ENCODE data around the gene FRMD8. TPM values are rescaled to one million over a fixed set of nuclear protein-coding genes. Genes with fewer than 3 reads are reported as not detected.
"Not testable (repeated sequence)": the region's sequence is repeated elsewhere in the genome, so short reads cannot be mapped to it uniquely, and the experiment has no call there.

The FRMD8 gene
- polyA plus RNA-seq, 3 donors, result 16.5 to 30.6 (median 17.3) TPM

DNA sequence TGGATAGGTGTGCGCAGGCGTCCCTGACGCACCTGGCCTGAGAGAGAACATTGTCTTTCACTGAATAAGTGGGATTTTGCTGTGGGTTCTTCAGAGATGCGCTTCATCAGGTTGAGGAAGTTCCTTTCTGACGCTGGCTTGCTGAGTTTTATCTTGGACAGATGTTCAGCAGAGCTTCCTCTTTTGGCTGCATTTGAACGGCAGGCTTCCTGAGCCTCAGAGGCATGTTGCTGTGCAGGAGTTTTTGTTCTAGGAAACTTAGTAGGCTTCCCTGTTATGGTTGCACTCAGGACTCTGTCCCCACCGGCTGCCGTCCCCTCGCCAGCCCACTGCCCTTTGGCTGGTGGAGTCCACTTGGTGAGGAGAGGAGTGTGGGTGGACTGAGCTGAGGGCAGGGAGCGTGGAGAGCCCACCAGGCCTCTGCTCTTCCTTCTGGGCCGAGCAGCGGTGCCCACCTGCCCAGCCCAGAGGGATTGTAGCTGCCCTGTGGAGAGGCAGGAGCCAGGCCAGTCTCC lies 17.2 kb downstream of the FRMD8 start:
- no peak overlapping the region for H3K27ac ChIP-seq (ENCODE audit: low read depth, low read length)
- 49 to 81% (median 56%) methylated on average over 12 of the region's 12 CpGs for WGBS, 3 donors

DNA sequence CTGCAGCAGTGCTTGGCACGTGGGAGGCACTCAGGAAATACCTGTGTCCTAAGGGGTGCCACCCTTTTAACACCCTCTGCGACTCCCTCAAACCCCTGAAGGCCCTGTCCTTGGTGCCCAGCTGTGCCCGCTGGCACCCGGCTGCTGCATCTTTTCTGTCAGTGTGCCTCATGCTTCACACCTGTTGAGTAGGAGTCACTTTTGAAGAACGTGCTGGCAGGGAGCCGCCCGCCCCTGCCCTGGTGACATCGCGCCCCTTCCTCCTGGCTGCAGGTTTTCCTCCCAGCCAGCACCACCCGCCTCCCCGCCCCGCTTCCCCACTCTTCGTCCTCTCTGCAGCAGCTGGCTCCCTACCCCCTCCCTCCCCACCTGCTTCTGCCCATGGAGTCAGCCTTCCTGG lies 17.8 kb downstream of the FRMD8 start:
- H3K27ac ChIP-seq (ENCODE audit: low read depth, low read length), result no peak overlapping the region
- WGBS, 3 donors, result 53 to 82% (median 56%) methylated on average over 13 of the region's 13 CpGs

DNA sequence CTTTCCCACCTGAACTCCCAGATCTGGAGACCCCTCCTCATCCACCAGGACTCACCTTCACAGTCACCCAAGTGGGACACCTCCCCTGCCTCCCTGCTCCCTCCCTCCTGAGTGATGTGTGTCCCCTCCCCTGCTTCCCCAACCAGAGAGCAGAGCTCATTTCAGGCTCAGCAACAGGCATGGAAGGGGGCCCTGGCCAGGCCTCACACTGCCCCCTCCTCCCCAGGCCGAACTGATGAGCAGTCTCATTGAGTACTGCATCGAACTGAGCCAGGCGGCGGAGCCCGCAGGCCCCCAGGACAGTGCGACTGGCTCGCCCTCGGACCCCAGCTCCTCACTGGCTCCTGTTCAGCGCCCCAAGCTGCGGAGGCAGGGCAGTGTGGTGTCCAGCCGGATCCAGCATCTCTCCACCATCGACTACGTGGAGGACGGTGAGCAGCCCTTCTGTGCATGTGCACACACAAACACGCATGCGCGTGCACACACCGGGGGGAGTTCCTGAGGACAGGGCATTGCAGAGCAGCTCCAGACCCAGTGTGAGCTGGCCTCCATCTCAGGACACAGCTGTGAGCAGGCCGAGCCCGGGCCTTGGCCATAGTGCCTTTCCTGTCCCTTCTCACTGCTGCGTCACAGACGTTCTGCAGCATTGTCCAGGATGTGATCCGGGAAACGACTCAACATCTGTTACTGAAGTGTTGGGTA lies 18.4 kb downstream of the FRMD8 start:
- H3K27ac ChIP-seq (ENCODE audit: low read depth, low read length), result no peak overlapping the region
- 80 to 95% (median 84%) methylated on average over 24 of the region's 24 CpGs for WGBS, 3 donors

DNA sequence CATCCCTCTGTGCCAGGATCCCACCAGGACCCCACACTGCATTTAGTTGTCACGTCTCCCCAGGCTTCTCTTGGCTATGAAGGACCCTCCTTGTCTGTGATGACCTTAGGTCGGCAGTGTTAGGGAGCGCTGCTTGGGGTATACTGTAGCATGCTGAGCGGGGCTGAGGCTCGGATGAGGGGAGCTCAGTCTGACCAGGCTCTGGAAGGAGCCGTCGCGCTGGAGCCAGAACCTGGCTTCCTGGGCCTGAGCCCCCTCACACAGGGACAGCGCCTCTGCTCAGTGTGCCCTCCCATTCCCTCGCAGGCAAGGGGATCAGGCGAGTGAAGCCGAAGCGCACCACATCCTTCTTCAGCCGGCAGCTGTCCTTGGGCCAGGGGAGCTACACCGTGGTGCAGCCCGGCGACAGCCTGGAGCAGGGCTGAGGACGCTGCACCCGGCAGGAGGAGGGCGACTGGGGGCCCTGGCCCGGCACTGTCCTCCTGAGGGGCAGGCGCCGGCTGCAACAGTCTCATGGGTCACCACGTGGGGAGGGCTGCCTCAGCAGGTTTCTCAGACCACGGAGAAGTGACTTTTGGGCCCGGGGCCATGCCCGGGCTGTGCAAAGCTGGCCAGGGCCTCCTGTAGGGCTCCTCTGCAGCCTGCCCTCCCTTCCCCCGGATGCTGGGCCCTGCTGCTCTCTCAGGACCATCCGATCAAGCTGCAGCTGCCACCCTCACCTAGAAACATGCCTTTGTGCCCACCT lies 24.7 kb downstream of the FRMD8 start:
- H3K27ac ChIP-seq (ENCODE audit: low read depth, low read length), result no peak overlapping the region
- WGBS, 3 donors, result 86 to 92% (median 88%) methylated on average over 28 to 29 of the region's 29 CpGs

DNA sequence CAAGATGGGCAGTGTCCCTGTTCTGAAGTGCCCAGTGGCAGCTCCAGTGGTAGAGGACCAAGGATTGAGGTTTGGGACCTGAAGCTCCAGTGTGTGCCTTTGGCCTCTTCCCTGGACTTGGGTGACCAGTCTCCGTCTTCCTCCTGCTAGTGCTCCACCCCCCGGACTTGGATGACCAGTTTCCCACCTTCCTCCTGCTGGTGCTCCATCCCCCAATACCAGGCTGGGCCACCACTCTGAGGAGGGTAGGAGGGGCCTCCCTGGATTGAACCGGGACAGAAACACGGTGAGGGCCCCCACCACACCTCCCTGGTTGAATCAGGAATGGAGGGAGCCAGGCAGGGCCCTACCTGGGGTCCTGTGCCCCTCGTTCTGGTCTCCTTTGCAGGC lies 25.2 kb downstream of the FRMD8 start:
- WGBS, 3 donors, result 82 to 83% (median 83%) methylated on average over 5 of the region's 5 CpGs
- no peak overlapping the region for H3K27ac ChIP-seq (ENCODE audit: low read depth, low read length)

DNA sequence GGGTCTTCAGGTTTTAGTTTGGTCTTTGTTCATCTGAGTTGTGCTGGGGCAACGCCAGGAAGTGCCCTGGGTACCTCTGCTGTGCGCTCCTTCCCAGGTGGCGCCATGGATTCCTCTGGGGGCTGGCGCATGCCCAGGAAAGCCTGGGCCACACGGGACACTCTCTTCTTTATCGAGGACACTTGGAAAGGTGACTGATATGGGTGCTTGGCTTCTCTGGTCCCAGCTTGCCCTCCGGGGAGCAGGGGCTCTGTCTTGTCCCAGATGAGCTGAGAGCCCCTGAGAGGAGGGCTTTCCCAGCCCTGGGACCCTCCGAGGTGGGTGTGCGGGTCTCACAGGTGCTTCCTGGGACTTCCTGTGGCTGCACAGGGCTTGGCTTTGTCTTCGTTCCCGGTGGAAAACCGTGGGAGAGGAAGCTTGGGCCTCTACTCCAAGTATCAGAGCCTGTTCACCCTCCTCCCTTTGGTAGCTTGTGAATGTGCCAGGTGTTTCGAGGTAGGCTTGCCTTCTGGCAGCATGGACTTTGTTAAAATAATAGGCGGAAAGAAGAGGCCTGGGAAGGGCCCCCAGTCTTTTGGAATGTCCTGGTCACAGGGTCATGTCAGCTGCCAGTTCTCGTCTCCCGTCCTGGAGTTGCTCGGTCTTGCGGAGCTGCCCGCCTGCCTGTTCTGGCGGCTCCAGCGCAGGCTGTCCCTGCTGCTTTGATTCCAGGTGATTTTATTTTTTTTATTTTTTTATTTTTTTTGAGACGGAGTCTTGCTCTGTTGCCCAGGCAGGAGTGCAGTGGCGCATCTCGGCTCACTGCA lies 26.0 kb downstream of the FRMD8 start:
- no peak overlapping the region for H3K27ac ChIP-seq (ENCODE audit: low read depth, low read length)
- WGBS, 3 donors, result 66 to 74% (median 72%) methylated on average over 24 of the region's 24 CpGs

DNA sequence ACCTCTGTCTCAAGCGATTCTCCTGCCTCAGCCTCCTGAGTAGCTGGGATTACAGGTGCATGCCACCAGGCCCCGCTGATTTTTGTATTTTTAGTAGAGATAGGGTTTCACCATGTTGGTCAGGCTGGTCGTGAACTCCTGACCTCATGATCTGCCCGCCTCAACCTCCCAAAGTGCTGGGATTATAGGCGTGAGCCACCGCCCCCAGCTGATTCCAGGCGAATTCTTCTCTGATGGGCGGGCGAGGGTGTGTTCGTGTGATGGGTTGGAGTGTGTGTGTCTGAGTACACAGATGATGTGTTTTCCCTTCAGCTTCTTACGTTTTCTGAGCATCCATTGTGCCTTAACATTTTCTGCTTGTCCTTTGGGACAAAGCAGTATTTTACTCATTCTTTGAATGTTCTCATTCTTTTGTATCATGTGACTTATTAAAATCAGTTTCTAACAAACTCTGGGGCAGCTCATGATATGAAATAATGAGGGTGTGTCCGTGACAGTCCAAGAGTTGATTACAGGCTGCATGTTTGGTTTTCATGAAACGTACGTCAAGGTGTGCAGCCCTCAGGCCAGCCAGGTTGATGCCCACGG lies 26.7 kb downstream of the FRMD8 start:
- H3K27ac ChIP-seq (ENCODE audit: low read depth, low read length), result not testable (repeated sequence)
- 82 to 91% (median 84%) methylated on average over 15 of the region's 15 CpGs for WGBS, 3 donors

DNA sequence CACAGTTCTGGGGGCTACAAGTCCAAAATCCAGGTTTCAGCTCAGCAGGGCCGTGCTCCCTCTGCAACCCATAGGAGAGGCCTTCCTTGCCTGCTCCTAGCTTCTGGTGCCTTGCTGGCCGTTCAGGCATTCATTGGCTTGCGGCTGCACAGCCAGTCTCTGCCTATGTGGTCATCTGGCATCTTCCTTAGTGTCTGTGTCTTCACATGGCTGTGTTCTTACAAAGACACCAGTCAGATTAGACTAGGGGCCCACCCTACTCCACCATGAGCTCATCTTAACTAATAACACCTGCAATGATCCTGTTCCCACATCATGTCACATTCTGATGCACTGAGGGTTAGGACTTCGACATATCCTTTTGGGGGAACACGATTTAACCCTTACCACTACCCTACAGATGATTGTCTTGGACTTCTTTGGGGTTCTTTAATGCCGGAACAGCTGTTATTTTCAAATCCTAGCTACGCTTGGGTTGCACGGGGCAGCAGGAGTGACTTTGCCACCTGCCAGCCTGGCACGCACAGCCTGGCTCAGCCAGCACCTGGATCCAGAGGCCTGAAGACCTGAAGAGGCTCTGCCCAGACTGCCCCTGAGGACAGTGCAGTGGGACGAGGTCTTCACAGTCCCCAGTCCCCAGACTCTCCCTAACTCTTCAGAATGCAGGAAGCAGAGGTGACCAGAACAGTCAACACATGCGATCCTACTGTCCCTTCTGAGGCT lies 28.5 kb downstream of the FRMD8 start:
- WGBS, 3 donors, result 79 to 82% (median 80%) methylated on average over 11 of the region's 11 CpGs
- no peak overlapping the region for H3K27ac ChIP-seq (ENCODE audit: low read depth, low read length)

DNA sequence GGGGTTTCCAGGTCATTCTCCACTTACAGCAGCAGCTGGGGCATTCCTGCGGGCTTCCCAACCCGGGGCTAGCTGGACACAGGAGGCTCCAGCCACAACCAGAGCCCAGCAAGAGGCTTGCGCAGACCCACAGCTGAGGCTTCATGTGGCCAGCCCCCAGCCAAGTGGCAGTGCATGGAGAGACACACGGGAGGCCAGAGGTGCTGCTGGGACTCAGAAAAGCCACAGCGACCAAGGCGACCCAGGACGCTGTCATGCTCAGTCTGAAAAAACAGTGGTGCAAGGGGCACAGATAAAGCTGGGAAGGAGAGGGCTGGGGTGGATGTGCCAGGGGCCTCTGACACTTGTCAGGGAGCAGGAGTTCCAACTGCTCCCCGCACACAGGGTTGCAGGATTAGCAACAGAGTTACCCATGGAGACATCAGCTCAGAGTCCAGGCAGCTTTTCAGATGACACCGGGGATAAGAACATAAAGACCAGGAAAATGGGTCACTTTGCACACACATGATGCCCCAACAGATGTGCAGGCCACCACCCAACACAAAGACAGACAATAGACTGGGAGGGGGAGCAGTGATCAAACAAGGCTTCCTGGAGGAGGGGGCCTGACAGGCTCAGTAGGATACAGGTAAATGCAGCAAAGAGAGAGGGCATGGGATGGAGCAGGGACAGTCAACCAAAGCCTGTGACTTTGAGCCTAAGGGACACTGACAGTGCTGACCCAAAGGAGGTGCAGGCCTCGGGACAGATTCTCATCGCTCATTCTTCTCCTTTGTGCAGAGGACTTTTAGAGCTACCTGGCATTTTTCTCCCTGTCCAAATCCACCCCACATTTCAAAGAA lies 29.3 kb downstream of the FRMD8 start:
- WGBS, 3 donors, result 63 to 71% (median 71%) methylated on average over 11 of the region's 11 CpGs
- no peak overlapping the region for H3K27ac ChIP-seq (ENCODE audit: low read depth, low read length)

DNA sequence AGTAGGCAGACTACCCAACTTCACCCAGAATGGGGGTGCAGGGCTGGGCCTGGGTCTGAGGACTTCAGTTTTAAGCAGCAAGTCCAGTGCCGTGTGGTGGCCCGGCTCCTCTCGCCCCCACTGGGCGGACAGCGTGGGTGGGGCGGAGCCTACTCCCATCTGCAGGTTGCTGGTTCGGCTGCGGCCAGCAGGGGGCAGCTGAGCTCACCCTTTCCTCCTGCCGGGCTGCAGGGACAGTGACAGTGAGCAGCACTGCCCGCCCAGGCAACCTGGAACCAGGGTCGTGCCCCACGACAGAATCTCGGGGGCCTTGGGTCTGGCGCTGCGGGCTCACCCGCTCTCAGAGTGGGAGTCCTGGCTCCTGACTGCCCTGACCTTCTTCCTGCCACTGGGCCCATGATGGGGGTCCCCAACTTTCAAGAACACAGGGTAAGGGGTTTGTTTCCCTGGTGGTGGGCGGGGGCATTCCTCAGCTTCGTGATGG lies 29.9 kb downstream of the FRMD8 start:
- no peak overlapping the region for H3K27ac ChIP-seq (ENCODE audit: low read depth, low read length)
- 3 to 4% (median 3%) methylated on average over 18 of the region's 18 CpGs for WGBS, 3 donors

DNA sequence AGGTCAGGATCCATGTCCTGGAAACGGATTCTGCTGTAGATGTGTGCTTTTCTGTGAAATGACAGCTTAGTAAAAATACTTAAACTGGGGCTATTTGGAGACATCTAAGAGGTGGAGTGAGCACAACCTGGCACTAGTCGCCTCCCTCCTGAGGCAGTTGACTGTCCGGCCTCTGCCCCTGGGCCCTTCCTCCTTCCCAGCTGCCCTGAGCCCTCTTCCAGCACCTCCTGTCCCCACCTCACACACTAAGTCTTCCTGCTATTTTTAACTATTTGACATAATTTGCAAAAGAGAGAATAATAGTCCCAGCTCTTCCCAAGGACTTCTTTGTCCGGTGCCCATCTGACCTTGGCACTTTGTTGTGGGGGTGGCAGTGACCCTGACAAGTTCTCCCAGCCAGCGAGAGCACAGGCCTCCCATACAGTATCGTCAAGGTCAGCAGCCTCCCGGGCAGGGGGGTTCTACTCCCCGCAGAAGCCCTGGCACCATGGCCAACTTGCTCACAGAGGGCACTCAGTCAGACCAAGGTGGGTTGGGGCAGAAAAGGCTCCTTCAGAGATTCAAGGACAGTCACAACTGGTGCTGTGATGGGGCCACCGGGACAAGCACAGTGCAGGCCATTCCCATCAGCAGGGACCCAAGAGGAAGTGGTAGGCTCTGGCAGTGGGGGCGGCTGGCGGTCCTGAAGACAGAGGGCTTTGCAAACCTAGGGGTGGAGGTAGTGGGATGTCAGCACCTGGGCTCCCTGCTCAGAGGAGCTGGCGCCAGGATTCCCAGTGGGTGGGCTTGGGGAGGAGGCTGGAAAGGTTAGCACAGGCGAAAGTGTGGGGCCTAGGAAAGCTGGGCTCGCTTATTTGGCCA lies 30.6 kb downstream of the FRMD8 start:
- 16 to 22% (median 18%) methylated on average over 14 of the region's 14 CpGs for WGBS, 3 donors
- peak overlapping the region; percentile 98 for H3K27ac ChIP-seq (ENCODE audit: low read depth, low read length)

DNA sequence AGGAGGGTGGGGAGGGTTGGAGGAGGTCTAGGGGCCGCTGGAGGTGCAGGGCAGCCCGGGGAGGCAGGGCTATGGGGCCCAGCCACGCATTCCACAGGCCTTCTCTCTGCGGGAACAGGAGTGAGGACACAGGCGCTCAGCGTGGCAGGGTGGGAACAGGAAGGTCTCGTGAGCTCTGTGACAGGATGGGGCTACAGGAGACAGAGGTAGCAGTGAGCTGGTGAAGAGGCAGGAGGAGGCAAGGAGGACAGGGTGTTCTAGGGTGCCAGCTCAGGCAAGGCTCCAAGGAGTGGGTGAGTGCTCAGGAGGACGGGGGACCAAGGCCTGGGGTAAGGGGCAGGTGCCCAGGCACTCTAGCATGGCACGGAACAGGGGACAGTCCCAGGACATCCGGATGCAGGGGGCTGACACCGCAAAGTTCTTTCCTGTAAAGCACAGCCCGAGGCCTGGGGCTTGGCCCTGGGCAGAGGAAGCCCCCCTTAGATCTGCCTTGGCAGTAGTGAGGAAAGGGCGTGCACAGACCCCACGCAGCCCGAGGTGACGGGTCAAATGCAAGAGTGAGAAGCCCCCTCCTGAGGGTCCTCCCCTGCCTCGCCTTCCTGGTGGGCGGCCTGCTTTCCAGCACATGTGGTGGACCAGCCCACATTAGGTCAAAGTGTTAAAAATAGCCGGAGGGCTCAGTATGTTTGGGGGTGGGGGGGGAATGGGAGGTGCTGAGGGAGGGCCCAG lies 31.4 kb downstream of the FRMD8 start:
- WGBS, 3 donors, result 4 to 42% (median 13%) methylated on average over 19 of the region's 19 CpGs
- peak overlapping the region; percentile 98 for H3K27ac ChIP-seq (ENCODE audit: low read depth, low read length)

DNA sequence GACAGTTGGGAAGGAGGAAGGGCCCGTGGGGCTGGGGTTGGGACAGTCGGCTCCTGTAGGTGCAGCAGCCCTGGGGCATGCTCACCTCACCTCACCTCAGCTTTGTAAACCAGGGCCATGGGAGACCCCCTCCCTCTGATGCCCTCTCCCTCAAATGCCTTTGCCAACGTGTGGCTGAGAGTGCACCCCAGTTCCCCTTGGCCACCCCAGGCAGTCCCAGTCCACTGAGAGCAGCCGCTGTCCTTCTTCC lies 31.9 kb downstream of the FRMD8 start:
- H3K27ac ChIP-seq (ENCODE audit: low read depth, low read length), result peak overlapping the region; percentile 98
- WGBS, 3 donors, result 0 to 8% (median 3%) methylated on average over 4 of the region's 4 CpGs

DNA sequence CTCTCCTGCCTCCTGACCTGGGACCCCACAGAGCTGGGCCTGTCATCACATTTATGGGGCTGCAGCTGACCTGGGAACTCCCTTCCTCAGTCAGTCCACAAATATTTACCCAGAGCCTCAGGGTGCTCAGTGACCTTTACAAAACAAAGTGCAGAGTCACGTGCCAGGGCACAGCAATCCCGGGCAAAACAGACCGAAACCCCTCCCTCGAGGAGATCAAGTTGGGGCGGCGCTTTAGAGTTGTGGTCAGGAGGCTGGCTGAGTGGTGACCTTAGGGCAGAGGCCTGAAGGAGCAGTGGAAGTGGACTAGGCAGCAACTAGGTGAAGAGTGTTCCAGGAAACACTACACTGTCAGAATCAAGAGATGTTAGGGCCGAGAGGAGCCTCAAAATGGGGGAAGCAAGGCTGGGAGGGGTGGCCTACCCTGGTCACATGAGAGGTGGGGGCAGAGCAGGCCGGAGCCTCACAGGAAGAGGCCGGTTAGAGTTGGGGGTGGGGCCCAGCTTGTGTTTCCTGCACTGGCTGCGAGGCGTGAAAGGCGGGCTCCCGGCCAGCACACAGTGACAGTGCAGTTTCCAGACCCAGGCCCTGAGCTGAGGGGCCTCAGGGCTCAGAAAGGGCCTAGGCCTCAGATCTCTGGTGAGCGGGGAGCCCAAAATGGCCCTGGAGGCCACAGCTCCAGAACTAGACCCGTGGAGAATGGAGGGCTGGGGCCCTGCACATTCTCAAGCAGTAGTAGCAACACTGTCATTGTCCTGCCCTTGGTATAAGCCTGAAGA lies 32.4 kb downstream of the FRMD8 start:
- WGBS, 3 donors, result 1 to 3% (median 2%) methylated on average over 15 of the region's 15 CpGs
- H3K27ac ChIP-seq (ENCODE audit: low read depth, low read length), result peak overlapping the region; percentile 98

DNA sequence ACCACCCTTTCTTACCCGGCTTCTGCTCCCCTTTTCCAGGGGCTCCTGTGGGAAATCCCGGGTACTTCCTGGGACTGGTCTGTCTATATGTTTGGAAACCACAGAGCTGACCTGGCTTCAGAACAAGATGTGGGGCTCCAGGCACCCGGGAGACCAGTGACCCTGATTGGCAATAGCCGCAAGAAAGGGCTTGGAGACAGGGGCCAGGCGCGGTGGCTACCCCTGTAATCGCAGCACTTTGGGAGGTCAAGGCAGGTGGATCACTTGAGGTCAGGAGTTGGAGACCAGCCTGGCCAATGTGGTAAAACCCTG lies 33.0 kb downstream of the FRMD8 start:
- 21 to 26% (median 23%) methylated on average over 7 of the region's 7 CpGs for WGBS, 3 donors
- H3K27ac ChIP-seq (ENCODE audit: low read depth, low read length), result peak overlapping the region; percentile 98

Data from adipose tissue (tissue), 3 donors.